HG02571 (cell line): ENCODE results near the gene RFC2.
"Not testable (repeated sequence)": the region's sequence is repeated elsewhere in the genome, so short reads cannot be mapped to it uniquely, and the experiment has no call there.

Experiments used
- ATAC-seq: cut with Tn5 transposase; IDR thresholded peaks from one replicate; pipeline ENCODE4 v1.9.1; 2021; ENCODE audit warnings: mild to moderate bottlenecking, moderate library complexity; ENCODE audit not compliant: unreplicated experiment

The RFC2 gene

DNA sequence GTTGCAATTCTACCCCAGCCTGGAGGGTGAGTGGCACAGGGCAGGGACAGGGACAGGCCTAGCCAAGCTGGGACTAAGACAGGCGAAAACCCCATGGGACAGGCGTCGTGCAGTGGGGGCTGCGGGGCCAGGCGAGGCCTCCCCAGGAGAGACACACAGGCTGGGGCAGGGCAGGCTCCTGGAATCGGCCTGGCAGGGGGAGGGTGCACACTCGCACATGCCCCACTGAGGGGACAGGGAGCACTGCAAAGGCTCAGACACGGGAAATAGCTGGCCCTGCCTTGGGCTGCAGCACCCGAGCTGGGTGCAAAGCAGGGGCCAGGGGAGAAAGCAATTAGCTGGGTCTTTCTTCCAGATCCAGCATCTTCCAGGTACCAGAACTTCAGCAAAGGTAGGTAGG is 34.0 kb downstream of the RFC2 start:
- ATAC-seq = no peak

- no peak for ATAC-seq
Observed at GRCh38 chr7:74219416-74219815, 34.8 kb downstream of the RFC2 start.

GRCh38 chr7:74218343-74218698 is 35.9 kb downstream of the RFC2 start:
- no peak for ATAC-seq

- ATAC-seq = peak; percentile 39
Observed at GRCh38 chr7:74217455-74218342, 36.5 kb downstream of the RFC2 start.

DNA sequence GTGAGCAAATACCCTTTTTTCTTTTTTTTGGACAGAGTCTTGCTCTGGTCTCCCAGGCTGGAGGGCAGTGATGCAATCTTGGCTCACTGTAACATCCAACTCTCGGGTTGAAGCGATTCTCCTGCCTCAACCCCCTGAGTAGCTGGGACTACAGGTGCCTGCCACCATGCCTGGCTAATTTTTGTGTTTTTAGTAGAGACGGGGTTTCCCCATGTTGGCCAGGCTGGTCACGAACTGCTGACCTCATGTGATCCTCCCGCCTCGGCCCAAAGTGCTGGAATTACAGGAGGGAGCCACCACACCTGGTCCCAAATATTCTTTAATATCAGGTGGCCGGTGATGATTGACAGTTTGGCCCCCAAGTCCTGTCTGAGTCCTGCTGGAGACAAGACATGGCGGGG is 37.8 kb downstream of the RFC2 start:
- no peak for ATAC-seq

DNA sequence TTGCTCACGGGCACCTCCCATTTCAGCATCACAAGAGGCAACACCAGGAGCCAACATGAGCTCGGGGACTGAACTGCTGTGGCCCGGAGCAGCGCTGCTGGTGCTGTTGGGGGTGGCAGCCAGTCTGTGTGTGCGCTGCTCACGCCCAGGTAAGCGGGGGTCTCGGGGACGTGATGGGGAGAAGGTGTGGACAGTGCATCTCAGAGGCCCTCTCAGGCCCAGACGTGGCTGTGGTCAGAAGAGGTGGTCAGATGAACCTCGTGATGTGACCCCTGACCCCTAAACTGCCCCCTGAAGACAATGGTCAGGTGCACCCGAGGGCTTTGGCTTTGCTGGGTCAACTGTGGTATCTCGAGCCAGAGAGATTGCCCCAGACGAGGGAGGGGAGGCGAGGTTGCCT is 38.3 kb downstream of the RFC2 start:
- no peak for ATAC-seq

GRCh38 chr7:74214816-74215630 is 39.2 kb downstream of the RFC2 start:
- ATAC-seq = no peak

DNA sequence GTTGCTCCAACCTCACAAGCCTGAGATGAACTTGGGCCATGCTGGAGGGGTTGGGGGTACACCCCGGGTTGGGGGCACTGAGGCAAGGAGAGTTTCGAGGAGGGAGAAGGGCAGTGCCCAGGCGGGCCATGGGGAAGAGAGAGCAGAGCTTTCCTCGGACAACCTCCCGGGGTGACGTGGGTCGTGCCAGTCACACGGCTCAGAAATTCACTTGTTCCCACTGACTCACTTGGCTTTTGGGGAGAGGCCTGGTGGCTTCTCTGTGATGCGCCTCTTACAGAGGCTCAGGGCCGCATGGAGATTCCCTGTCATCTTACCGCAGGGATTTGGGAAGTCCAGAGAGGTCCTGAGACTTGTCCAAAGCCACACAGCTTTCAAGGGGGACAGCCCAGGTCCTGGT is 41.5 kb downstream of the RFC2 start:
- no peak for ATAC-seq

DNA sequence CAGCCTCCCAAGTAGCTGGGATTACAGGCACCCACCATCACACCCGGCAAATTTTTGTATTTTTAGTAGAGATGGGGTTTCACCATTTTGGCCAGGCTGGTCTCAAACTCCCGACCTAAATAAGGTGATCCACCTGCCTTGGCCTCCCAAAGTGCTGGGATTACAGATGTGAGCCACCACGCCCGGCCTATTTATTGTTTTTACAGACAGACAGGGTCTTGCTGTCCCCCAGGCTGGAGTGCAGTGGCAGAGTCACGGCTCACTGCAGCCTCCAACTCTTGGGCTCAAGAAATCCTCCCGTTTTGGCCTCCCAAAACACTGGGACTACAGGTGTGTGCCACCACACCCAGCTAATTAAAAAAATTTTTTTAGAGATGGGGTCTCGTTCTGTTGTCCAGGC is 46.0 kb downstream of the RFC2 start:
- not testable (repeated sequence) for ATAC-seq

- ATAC-seq = no peak
Observed at GRCh38 chr7:74207586-74207985, 46.6 kb downstream of the RFC2 start.

GRCh38 chr7:74206589-74207120 is 47.5 kb downstream of the RFC2 start:
- no peak for ATAC-seq

- ATAC-seq = not testable (repeated sequence)
Observed at GRCh38 chr7:74206052-74206451, 48.1 kb downstream of the RFC2 start.

- no peak for ATAC-seq
Observed at GRCh38 chr7:74203956-74204618, 50.1 kb downstream of the RFC2 start.

DNA sequence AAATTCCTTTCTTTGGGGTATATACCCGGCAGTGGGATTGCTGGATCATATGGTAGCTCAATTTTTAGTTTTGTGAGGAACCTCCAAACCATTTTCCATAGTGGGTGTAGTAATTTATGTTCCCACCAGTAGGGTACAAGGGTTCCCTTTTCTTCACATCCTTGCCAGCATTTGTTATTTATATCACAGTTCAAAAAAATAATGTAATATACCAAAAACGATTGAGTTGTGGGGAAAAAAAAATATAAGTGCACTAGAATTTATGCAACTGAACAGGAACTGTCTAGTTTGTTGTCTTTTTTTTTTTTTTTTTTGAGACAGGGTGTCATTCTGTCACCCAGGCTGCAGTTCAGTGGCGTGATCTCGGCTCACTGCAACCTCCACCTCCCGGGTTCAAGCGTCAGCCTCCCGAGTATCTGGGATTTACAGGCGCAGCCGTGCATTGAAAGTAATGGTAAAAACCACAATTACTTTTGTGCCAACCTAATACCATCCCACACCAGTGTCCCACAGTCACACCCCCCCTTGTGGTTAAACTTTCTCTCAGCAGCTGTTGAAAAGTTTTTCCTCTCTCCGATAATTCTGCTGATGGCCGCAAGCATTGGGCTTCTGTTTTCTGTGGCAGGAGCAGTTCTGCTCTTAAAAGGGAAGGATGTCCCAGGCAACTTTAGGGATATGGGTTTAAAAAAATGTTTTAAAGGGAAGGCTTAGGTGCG is 51.2 kb downstream of the RFC2 start:
- no peak for ATAC-seq

- ATAC-seq = no peak
Observed at GRCh38 chr7:74199551-74200355, 54.4 kb downstream of the RFC2 start.

- ATAC-seq = no peak
Observed at GRCh38 chr7:74197449-74198124, 56.6 kb downstream of the RFC2 start.

DNA sequence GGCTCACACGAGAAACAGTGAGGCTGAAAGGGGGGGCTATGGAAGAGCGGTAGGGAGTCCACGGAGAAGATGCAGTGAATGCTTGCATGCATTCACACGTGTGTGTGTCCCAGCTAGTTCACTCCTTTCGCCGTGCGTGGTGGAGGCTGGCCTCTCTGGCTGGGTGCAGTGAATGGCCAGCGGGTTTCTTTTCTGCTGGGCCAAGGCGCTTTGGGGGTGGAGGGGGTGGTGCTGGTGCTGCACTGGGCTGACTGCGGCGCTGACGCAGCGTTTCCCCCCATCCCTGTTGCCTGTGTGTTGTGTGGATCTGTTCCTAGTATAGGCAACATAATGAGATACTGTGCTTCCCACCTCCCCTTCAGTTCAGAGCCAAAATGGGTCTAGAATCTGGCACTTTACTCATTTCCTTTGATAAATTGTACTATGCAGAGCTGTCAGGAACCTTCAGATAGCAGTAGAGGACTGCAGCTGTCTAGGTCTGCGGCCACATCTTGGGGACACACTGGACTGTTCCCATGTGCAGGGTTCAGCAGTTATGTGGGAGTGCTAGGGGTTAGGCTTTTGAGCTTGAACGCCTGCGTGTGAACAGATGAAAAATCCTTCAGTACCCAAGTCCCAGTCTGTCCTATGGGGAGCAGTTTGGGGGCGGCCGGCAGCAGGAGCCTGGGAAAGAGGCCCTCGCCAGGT is 58.1 kb downstream of the RFC2 start:
- not testable (repeated sequence) for ATAC-seq

GRCh38 chr7:74195139-74195860 is 58.9 kb downstream of the RFC2 start:
- not testable (repeated sequence) for ATAC-seq
